Epithelial cell of prostate (primary cell): ENCODE results near the gene GUCA1A.

Source experiments
- DNase-seq: peaks from one replicate; pipeline ENCODE4 v3.0.0-alpha.2; 2011; ENCODE audit warnings: low read depth, low spot score
- H3K27ac ChIP-seq: fragments of 450-650 bp; 2 replicates; pipeline ENCODE4 v1.5.1; 2017; ENCODE audit warnings: mild to moderate bottlenecking

GUCA1A gene

DNA sequence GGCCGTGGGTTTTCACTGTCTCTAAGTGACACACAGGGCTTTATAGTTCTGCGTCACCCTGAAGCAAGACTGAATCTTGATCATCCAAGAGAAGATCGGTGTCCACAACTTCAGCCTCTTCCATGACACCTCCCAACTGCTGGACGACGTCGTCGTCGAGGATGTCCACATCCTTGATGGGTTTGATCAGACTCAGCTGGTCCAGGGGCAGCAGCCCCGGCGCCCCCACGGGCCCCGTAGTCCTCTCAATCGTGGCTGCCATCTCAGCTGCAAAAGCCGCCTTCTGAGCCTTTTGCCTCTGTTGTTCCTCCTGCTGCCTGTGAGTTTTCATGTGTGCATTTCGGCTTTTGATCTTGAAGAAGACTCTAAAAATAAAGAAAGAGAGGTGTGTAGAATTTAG lies 55.1 kb downstream of the GUCA1A start:
- no peak for DNase-seq
- peak overlapping the region; percentile 98 for H3K27ac ChIP-seq
